HG03378 (cell line): Measurements from ENCODE around the gene TOP3A.
A peak's percentile ranks its signal among the peaks of the same experiment; 100 is the strongest.
"Not testable (repeated sequence)": the region's sequence is repeated elsewhere in the genome, so short reads cannot be mapped to it uniquely, and the experiment has no call there.

Experiments used
- ATAC-seq: cut with Tn5 transposase; IDR thresholded peaks from one replicate; pipeline ENCODE4 v1.9.1; 2021; ENCODE audit warnings: mild to moderate bottlenecking, moderate library complexity; ENCODE audit not compliant: unreplicated experiment

Gene TOP3A

GRCh38 chr17:18323507-18324139 lies 8.8 kb upstream of the TOP3A start:
- no peak for ATAC-seq

GRCh38 chr17:18323007-18323406 lies 8.2 kb upstream of the TOP3A start:
- ATAC-seq: no peak

- no peak for ATAC-seq
Measured at GRCh38 chr17:18322522-18322921, 7.7 kb upstream of the TOP3A start.

- ATAC-seq: no peak
Measured at GRCh38 chr17:18321309-18321708, 6.5 kb upstream of the TOP3A start.

- no peak for ATAC-seq
Measured at GRCh38 chr17:18320301-18320700, 5.5 kb upstream of the TOP3A start.

GRCh38 chr17:18319604-18320256 lies 4.9 kb upstream of the TOP3A start:
- ATAC-seq: no peak

- no peak for ATAC-seq
Measured at GRCh38 chr17:18318771-18319450, 4.1 kb upstream of the TOP3A start.

- ATAC-seq: no peak
Measured at GRCh38 chr17:18318117-18318516, 3.3 kb upstream of the TOP3A start.

GRCh38 chr17:18315961-18316360 lies 1.2 kb upstream of the TOP3A start:
- ATAC-seq: no peak

GRCh38 chr17:18315562-18315922 lies 748 bp upstream of the TOP3A start:
- ATAC-seq: no peak

GRCh38 chr17:18314059-18314730 lies 599 bp downstream of the TOP3A start:
- ATAC-seq: peak; percentile 18

- no peak for ATAC-seq
Measured at GRCh38 chr17:18309202-18309601, 5.6 kb downstream of the TOP3A start.

GRCh38 chr17:18303206-18303605 lies 11.6 kb downstream of the TOP3A start:
- ATAC-seq: not testable (repeated sequence)

- no peak for ATAC-seq
Measured at GRCh38 chr17:18300725-18301480, 13.9 kb downstream of the TOP3A start.

- ATAC-seq: not testable (repeated sequence)
Measured at GRCh38 chr17:18298061-18298460, 16.7 kb downstream of the TOP3A start.

GRCh38 chr17:18291718-18292540 lies 22.9 kb downstream of the TOP3A start:
- ATAC-seq: no peak

- no peak for ATAC-seq
Measured at GRCh38 chr17:18285296-18285695, 29.5 kb downstream of the TOP3A start.

- no peak for ATAC-seq
Measured at GRCh38 chr17:18281788-18282187, 33.0 kb downstream of the TOP3A start.

- ATAC-seq: no peak
Measured at GRCh38 chr17:18280766-18281371, 33.9 kb downstream of the TOP3A start.

GRCh38 chr17:18280249-18280648 lies 34.5 kb downstream of the TOP3A start:
- no peak for ATAC-seq
